Heart left ventricle (tissue), 16 donors: ENCODE data around the gene MRTFA. TPM values are rescaled to one million over a fixed set of nuclear protein-coding genes. Genes with fewer than 3 reads are reported as not detected.

Experiments used
- ATAC-seq, 4 donors: fragments of 200-7000 bp; cut with Tn5 transposase; one replicate each; pipeline ENCODE4 v1.9.1; 2020 to 2022; ENCODE audit warnings: moderate library complexity in 4 of 4, mild to moderate bottlenecking in 3 of 4, moderate number of reproducible peaks in 1 of 4
- DNase-seq, 5 donors: peaks; one replicate each; pipeline ENCODE4 v3.0.0-alpha.2; 2020
- H3K27ac ChIP-seq, 12 donors: fragments of 200-600 bp; sonication (generic) in 4 of 12; one replicate each; pipeline versions ENCODE4 v1.5.0 to v1.8.0; 2016 to 2022; ENCODE audit warnings: mild to moderate bottlenecking in 2 of 12
- H3K27me3 ChIP-seq, 9 donors: fragments of 200-600 bp; sonication (generic) in 2 of 9; one replicate each; pipeline versions ENCODE4 v1.5.1 to v1.8.0; 2016 to 2022; ENCODE audit warnings: mild to moderate bottlenecking in 3 of 9
- H3K36me3 ChIP-seq, 9 donors: fragments of 200-600 bp; sonication (generic) in 2 of 9; one replicate each; pipeline versions ENCODE4 v1.5.0 to v1.8.0; 2018 to 2022; ENCODE audit warnings: mild to moderate bottlenecking in 2 of 9
- H3K4me1 ChIP-seq, 12 donors: fragments of 200-600 bp; sonication (generic) in 4 of 12; one replicate each; pipeline versions ENCODE4 v1.5.0 to v1.8.0; 2016 to 2022; ENCODE audit warnings: mild to moderate bottlenecking in 3 of 12
- H3K4me3 ChIP-seq, 12 donors: fragments of 200-600 bp; sonication (generic) in 4 of 12; one replicate each; pipeline versions ENCODE4 v1.5.0 to v1.8.0; 2017 to 2022; ENCODE audit warnings: mild to moderate bottlenecking in 9 of 12, moderate library complexity in 4 of 12
- H3K9me3 ChIP-seq, 12 donors: fragments of 200-600 bp; sonication (generic) in 4 of 12; one replicate each; pipeline versions ENCODE4 v1.5.0 to v1.8.0; 2016 to 2022; ENCODE audit warnings: mild to moderate bottlenecking in 1 of 12
- POLR2A ChIP-seq, 2 donors: fragments of 450-650 bp; IDR thresholded peaks; one replicate each; pipeline ENCODE4 v1.6.1; 2017; ENCODE audit warnings: antibody characterized with exemption in 2 of 2, mild to moderate bottlenecking in 2 of 2, moderate library complexity in 2 of 2
- whole genome bisulfite sequencing, 4 donors: extraction: QIAGEN DNeasy Blood & Tissue Kit in 2 of 4; methylation state at CpG; one replicate each; pipeline versions ENCODE4 v1.1.5 to v1.1.7; 2013 to 2018; 5-methylcytosine and 5-hydroxymethylcytosine counted together
- intact Hi-C, 10 donors: fragments of 100-400 bp; cut with DNase I; formaldehyde crosslinking; loops; one replicate each; pipeline versions ENCODE4 v1.11.1 to v1.14.2; 2022
- polyA plus RNA-seq, 2 donors: library from polyadenylated mRNA; stranded (reverse); fragments of 200-250 nt; gene quantifications; one replicate each; pipeline ENCODE4 v1.2.3, GENCODE V29; 2013
- total RNA-seq, 9 donors: library from RNA; depleted of rRNA in 2 of 9; stranded (reverse); fragments of >200 nt in 2 of 9; fragmentation: NEBNext Ultra II Directional in 3 of 9; extraction: Animal tissue kit (Norgen Biotek cat#: 25700) in 3 of 9; gene quantifications; one replicate each; pipeline versions ENCODE4 v1.1.0 to v1.2.4, GENCODE V29; 2016 to 2023
- TF ChIP-seq, protein P1 (sequence below), 12 donors: fragments of 200-600 bp; sonication (generic) in 4 of 12; IDR thresholded peaks; one replicate each; pipeline versions ENCODE4 v1.5.0 to v1.8.0; 2018 to 2022; ENCODE audit warnings: antibody characterized with exemption in 12 of 12, mild to moderate bottlenecking in 5 of 12
- donor health status: ischemic (EF 13 %, LVEDD 7.1; RV severe dilation, severe dysfunction).
- donor health status: healthy with polysubstance abuse.
- donor health status: DM: no; HTN: yes; CAD: no.
- donor health status: DM: no; HTN: no; CAD: no.
- donor health status: ischemic (EF 25% LVEDD 6.9; RV normal size, moderate dysfunction).
- donor health status: ischemic (EF 25% LVEDD 5.7; RV mildly dilated, moderate dysfunction).
- donor health status: healthy.
- donor health status: DM: yes; HTN: yes; CAD: no.
- donor health status: ischemic (EF 35%, LVEDD 5.7; RV mildly dilated, moderate dysfunction).
- donor health status: nonischemic (EF 11% LVEDD 7.7; RV severe dilation, severe dysfunction).
- donor health status: DM: yes; HTN: yes; CAD: no.
- donor health status: PGD.
- donor health status: ischemic (EF 29% LVEDD 5.4; RV normal size, mild dysfunction).
- donor health status: nonischemic (EF 23%, LVEDD 6.1; RV moderate dilation, normal function).

The MRTFA gene
- total and polyA plus RNA-seq, 11 donors: 14.0 to 52.6 (median 26.9) TPM

DNA sequence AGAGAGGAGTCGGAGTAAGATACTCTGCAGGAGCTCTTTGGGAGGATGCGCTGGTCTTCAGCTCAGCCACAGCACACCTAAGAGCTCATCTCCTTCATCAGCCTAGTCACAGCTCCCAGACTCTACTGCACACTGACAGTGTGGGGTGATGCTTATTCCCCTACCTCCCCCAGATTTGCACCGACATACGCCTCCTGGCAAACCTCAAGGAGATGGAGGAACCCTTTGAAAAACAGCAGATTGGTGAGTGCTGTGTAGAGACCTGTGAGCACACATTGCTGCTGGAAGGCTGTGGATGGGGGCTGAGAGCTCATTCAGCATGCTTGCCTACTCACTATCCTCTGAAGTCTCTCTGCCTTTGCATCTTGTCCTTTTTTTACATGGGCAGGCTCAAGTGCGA lies 275.4 kb downstream of the MRTFA start:
- no peak overlapping the region for H3K27ac ChIP-seq
- TF ChIP-seq POLR2A (IDR thresholded peaks at IDR 0.05): no peak
- TF ChIP-seq, protein P1, sequence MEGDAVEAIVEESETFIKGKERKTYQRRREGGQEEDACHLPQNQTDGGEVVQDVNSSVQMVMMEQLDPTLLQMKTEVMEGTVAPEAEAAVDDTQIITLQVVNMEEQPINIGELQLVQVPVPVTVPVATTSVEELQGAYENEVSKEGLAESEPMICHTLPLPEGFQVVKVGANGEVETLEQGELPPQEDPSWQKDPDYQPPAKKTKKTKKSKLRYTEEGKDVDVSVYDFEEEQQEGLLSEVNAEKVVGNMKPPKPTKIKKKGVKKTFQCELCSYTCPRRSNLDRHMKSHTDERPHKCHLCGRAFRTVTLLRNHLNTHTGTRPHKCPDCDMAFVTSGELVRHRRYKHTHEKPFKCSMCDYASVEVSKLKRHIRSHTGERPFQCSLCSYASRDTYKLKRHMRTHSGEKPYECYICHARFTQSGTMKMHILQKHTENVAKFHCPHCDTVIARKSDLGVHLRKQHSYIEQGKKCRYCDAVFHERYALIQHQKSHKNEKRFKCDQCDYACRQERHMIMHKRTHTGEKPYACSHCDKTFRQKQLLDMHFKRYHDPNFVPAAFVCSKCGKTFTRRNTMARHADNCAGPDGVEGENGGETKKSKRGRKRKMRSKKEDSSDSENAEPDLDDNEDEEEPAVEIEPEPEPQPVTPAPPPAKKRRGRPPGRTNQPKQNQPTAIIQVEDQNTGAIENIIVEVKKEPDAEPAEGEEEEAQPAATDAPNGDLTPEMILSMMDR (IDR thresholded peaks at IDR 0.05): no peak
- intact Hi-C loops: no loop called here
- no peaks in the 10 kb centered on the region for H3K27me3 ChIP-seq
- no peak for DNase-seq
- H3K36me3 ChIP-seq: peaks cover 3 to 100% (median 97%) of the 10 kb centered on the region in 9 donors
- no peaks in the 10 kb centered on the region for H3K9me3 ChIP-seq
- no peak overlapping the region for H3K4me3 ChIP-seq
- no peaks in the 10 kb centered on the region for H3K4me1 ChIP-seq
- WGBS, 4 donors: 97 to 98% (median 97%) methylated on average over 5 of the region's 5 CpGs
- ATAC-seq: no peak

Other genes with a start within 250 kb of the MRTFA start
- gene MCHR1, start 42.8 kb upstream of the MRTFA start, total RNA-seq: under 1 TPM in 5 of 9 donors, not detected in 4; 0.09 to 0.96 (median 0.45) TPM
- gene MCHR1, start 42.8 kb upstream of the MRTFA start, polyA plus RNA-seq: under 1 TPM; 0.23 to 0.35 TPM
- gene SLC25A17, start 182.6 kb upstream of the MRTFA start, total RNA-seq: 1 to 10 TPM; 2.3 to 7.6 (median 4.0) TPM
- gene SLC25A17, start 182.6 kb upstream of the MRTFA start, polyA plus RNA-seq: 1 to 10 TPM; 3.0 to 9.6 TPM
- gene ST13, start 219.9 kb upstream of the MRTFA start, total RNA-seq: 100 to 1,000 TPM; 108 to 231 (median 205) TPM
- 100 to 1,000 TPM in 1 of 2 donors, 10 to 100 TPM in 1; 40.0 to 155 TPM for gene ST13, start 219.9 kb upstream of the MRTFA start, polyA plus RNA-seq
- 10 to 100 TPM; 14.8 to 37.9 (median 23.0) TPM for gene XPNPEP3, start 220.4 kb upstream of the MRTFA start, total RNA-seq
- 1 to 10 TPM; 5.1 to 6.8 TPM for gene XPNPEP3, start 220.4 kb upstream of the MRTFA start, polyA plus RNA-seq
- not detected for gene DNAJB7, start 225.4 kb upstream of the MRTFA start, total RNA-seq
- gene DNAJB7, start 225.4 kb upstream of the MRTFA start, polyA plus RNA-seq: not detected